NCI-H2196 treated with DMSO at 0.1 percent for 48 hours (cell line): Measurements from ENCODE around the gene ADPRH.
"Not testable (repeated sequence)": the region's sequence is repeated elsewhere in the genome, so short reads cannot be mapped to it uniquely, and the experiment has no call there.

ENCODE experiments used
- DNase-seq: peaks from one replicate; lab custom pipeline; 2025; ENCODE audit not compliant: unreplicated experiment; lab: John Stamatoyannopoulos, UW

The ADPRH gene

GRCh38 chr3:119579366-119580066, at the start of gene ADPRH:
Gene ADPRH, plus strand, starts transcription at chr3:119579492. Its CDS starts 2,678 bp downstream, at chr3:119582170.
- DNase-seq, result no peak

DNA sequence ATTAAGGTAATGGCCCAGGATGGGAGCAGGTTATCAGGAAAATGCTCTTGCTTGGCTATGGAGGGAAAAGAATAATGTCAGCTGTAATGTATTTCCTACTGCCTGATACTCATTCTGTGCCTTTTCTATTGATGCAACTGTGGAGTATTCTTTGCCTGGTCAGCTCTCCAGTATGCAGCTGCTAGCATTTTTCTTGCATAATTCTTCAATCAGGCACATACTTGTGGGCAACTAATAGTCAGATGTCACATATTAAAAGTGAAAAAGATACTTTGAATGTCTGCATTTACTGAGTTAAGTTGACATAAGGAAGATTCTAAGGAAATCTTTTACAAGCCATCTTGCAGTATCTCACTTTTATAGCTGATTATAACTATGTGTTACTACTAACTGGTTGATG, 49.4 kb upstream of the ADPRH start:
- DNase-seq, result no peak

DNA sequence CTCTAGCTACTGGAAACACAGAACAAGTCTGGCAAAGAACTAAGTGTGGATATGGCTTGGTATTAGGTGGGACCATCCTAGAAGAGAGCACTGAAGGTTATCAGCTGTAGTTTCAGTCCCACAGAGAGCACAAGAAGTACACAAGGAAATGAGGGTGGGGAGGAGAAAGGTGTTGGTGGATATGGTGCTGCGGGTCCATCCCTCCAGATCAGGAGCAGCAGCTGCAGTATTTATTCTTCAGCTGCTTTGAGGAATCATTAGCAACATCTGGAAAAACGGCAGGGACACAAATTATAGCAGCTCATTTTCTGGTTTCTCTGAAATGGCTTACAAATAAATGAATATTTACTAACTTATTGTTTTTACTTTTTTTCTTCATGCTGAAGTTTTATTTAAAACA, 48.8 kb upstream of the ADPRH start:
- no peak for DNase-seq

DNA sequence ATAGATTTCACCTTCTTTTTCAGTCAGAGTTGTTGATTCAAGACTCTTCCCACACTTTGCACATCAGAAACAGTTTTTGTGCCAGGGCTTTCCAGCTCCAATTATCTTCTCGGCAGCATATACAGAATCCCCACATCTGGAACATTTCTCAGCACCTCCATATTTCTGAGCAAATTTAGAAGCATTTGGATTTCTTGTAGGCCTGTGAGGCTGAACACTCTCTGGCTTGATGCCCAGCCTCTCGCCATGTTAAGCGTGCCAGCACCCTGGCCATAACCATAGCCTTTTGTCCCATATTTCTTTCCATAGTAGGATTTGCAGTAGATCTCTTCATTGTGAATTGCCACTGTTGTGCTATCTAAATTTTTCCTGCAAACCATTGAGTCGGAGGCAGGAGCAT, 48.1 kb upstream of the ADPRH start:
- no peak for DNase-seq

DNA sequence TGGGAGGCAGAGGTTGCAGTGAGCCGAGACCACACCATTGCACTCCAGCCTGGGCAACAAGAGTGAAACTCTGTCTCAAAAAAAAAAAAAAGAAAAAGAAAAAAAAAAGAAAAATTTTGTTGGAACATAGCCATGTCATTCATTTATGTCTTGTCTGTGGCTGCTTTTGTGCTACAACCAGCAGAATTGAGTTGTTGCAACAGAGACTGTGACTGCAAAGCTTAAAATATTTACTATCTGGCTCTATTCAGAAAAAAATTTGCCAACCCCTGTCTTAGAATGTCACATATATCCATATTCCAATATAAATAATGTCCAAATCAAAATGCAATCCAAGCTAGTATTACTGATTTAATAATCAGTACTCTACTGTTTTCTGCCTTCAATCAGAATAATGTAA, 45.0 kb upstream of the ADPRH start:
- no peak for DNase-seq

- no peak for DNase-seq
Measured at GRCh38 chr3:119536757-119537156, 42.5 kb upstream of the ADPRH start.

DNA sequence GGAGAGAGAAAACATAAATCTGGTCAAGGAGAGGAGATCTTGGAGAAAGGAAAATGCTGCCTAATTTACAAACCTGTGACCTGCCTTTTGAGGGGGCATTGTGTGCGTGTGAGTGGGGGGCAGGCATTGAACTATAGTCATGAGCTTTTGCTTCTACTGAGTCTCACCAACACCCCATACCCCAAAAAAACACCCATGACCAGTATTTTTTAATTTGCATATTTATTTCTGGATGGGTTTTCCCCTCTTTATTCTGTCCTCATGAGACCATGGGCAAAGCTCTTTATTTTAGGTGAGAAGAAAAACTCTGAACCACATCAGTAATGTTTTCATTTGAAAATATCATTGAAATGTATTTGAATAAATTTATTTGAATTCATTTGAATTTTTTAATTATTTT, 40.5 kb upstream of the ADPRH start:
- DNase-seq, result no peak

- DNase-seq, result no peak
Measured at GRCh38 chr3:119541547-119541946, 37.7 kb upstream of the ADPRH start.

GRCh38 chr3:119542168-119542767, 37.0 kb upstream of the ADPRH start:
- no peak for DNase-seq

- no peak for DNase-seq
Measured at GRCh38 chr3:119543147-119543546, 36.1 kb upstream of the ADPRH start.

GRCh38 chr3:119547227-119547626, 32.1 kb upstream of the ADPRH start:
- DNase-seq, result no peak

- DNase-seq, result no peak
Measured at GRCh38 chr3:119548341-119548740, 31.0 kb upstream of the ADPRH start.

- DNase-seq, result no peak
Measured at GRCh38 chr3:119550192-119550910, 28.9 kb upstream of the ADPRH start.

GRCh38 chr3:119551598-119551997, 27.7 kb upstream of the ADPRH start:
- no peak for DNase-seq

DNA sequence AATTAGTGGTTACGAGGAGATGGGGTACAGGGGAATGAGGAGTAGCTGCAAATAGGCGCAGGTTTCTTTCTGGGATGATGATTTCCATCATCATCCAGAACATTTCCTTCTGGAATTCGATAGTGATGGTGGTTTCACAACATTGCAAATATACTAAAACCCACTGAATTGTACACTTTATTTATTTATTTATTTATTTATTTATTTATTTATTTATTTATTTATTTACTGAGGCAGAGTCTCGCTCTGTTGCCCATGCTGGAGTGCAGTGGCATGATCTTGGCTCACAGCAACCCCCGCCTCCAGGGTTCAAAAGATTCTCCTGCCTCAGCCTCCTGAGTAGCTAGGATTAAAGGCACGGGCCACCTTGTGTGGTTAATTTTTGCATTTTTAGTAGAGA, 26.4 kb upstream of the ADPRH start:
- DNase-seq, result not testable (repeated sequence)

- no peak for DNase-seq
Measured at GRCh38 chr3:119553823-119554415, 25.4 kb upstream of the ADPRH start.

GRCh38 chr3:119555309-119555735, 24.0 kb upstream of the ADPRH start:
- DNase-seq, result no peak

GRCh38 chr3:119555929-119556328, 23.4 kb upstream of the ADPRH start:
- DNase-seq, result no peak

DNA sequence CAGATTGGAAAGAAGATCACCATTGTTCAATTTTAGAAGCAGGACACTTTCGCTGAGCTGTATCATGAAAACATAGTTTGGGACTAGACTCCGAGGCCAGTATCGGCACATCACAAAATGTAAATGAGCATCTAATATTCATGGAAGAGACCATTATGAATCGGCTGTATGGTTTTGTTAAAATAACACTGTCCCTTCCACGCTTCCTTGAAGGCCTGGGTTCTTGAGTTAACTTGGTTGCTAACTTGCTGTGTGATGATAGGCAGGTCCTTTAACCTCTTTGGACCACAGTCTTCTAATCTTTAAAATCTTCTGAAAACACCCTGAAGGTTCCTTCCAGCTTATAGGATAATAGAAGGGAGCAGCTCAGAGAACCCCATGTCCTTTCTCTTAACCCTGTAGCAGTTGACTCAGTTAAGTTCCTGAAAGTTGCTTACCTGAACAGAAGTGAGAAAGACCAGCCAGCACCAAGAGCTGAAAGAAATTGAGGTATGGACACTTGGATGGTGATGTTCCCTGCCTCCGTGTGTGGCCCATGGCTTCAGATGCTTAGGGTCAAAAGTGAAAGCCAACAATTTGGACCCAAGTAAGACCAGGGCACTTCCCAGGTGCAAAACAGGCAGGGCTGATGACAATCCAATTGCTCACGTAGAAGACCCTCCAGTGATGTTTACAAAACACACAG, 22.0 kb upstream of the ADPRH start:
- no peak for DNase-seq

- no peak for DNase-seq
Measured at GRCh38 chr3:119557877-119558269, 21.4 kb upstream of the ADPRH start.

DNA sequence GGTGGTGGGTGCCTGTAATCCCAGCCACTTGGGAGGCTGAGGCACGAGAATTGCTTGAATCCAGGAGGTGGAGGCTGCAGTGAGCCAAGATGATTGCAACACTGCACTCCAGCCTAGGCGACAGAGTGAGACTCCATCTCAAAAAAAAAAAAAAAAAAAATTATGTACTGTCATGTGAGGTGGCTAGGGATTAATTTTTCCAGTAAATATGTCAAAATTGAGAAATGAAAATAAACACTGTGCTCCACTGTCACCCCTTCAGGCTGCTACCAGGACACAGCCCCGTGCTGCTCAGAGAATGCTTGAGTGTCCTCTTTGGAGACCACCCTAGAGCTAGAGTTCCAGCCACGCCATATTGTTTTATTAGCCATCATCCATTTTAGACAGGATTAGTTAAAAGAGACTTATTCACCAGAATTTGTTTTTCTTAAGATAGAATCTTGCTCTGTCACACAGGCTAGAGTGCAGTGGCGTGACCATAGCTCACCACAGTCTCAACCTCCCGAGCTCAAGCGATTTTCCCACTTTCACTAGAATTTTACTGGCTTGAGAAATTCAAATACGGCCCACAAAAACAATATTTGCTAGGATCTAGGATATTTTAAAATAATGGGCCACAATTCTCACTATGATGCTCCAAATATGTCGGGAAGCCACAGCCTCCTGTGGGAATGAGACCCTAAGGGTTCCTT, 20.5 kb upstream of the ADPRH start:
- DNase-seq, result no peak
